ENCODE data around the gene SNX10. TPM values are rescaled to one million over a fixed set of nuclear protein-coding genes. Genes with fewer than 3 reads are reported as not detected.
A peak's percentile ranks its signal among the peaks of the same experiment; 100 is the strongest.

The SNX10 gene
- total RNA-seq, 2 donors from 2014 or later: 2.3 to 5.6 TPM

DNA sequence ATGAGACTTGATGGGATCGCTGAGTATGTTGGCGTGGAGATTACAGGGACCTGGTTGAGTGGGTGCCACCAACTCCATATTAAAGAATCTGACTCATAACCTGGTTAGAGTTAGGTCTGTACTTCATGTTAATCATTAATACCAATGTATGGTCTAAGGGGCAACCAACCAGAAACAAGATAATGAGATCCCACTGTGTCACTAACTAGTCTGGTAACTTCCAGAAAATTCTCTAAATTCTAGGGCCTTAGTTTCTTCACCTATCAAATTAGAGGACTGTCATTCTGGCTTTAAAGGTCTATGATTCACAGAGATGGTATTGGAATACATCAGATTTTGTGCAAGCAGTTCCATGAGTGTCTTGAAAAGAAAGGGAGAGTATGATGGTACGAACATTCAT, 102.2 kb downstream of the SNX10 start:
- no peaks in the 10 kb centered on the region for H3K9me3 ChIP-seq
- H3K4me1 ChIP-seq (ENCODE audit: control insufficient read depth in 1 of 2, low read depth in 2 of 2): peaks cover 4 to 9% of the 10 kb centered on the region in 2 donors
- no peak for ATAC-seq (ENCODE audit: insufficient number of reproducible peaks, low FRiP score, low read depth)
- TF ChIP-seq CTCF (IDR thresholded peaks at IDR 0.05): no peak
- DNase-seq (ENCODE audit: low spot score): no peak
- H3K4me3 ChIP-seq: no peak overlapping the region
- no peak overlapping the region for H3K27ac ChIP-seq
- no peaks in the 10 kb centered on the region for H3K27me3 ChIP-seq (replicated peaks; ENCODE audit: insufficient read depth)
- no peaks in the 10 kb centered on the region for H3K36me3 ChIP-seq

DNA sequence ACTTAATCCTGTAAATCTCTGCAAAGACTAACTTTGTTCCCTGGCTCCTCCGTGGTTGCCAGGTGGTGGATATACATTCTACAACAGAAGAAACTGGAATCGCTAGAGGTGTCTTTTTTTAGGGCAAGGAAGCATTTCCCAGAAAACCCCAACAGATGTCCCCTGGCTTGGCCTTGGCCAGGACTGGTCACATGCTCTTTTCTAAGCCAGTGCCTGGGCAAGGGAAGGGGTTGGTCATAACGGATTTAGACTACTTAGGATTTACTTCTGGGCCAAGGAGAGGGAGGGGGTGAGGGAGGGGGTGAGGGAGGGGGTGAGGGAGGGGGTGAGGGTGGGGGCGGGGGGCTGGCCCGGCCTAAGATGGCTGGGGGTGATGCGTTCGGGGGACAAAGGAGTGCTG, 105.7 kb downstream of the SNX10 start:
- Histone ChIP-seq H3K4me3 (no peak overlapping the region), H3K36me3 (no peaks in the 10 kb centered on the region), H3K27ac (no peak overlapping the region), H3K27me3 (replicated peaks; ENCODE audit: insufficient read depth) (no peaks in the 10 kb centered on the region), H3K4me1 (ENCODE audit: control insufficient read depth in 1 of 2, low read depth in 2 of 2) (peaks cover 9 to 16% of the 10 kb centered on the region in 2 donors), H3K9me3 (no peaks in the 10 kb centered on the region)
- TF ChIP-seq CTCF (IDR thresholded peaks at IDR 0.05): no peak
- ATAC-seq (ENCODE audit: insufficient number of reproducible peaks, low FRiP score, low read depth) (no peak), DNase-seq (ENCODE audit: low spot score) (no peak)

GRCh38 chr7:26397796-26398426, 106.2 kb downstream of the SNX10 start:
- Histone ChIP-seq H3K36me3 (no peaks in the 10 kb centered on the region), H3K27me3 (replicated peaks; ENCODE audit: insufficient read depth) (no peaks in the 10 kb centered on the region), H3K9me3 (no peaks in the 10 kb centered on the region), H3K4me1 (ENCODE audit: control insufficient read depth in 1 of 2, low read depth in 2 of 2) (peaks cover 9 to 16% of the 10 kb centered on the region in 2 donors), H3K4me3 (peak overlapping the region; percentile 79), H3K27ac (peak overlapping the region in 1 of 2 donors; percentile 19)
- no peak for TF ChIP-seq CTCF (IDR thresholded peaks at IDR 0.05)
- DNase-seq (ENCODE audit: low spot score) (no peak), ATAC-seq (ENCODE audit: insufficient number of reproducible peaks, low FRiP score, low read depth) (no peak)

GRCh38 chr7:26398427-26398755, 106.7 kb downstream of the SNX10 start:
- Histone ChIP-seq H3K27ac (peak overlapping the region in 1 of 2 donors; percentile 19), H3K36me3 (no peaks in the 10 kb centered on the region), H3K27me3 (replicated peaks; ENCODE audit: insufficient read depth) (no peaks in the 10 kb centered on the region), H3K9me3 (no peaks in the 10 kb centered on the region), H3K4me3 (peak overlapping the region; percentile 79), H3K4me1 (ENCODE audit: control insufficient read depth in 1 of 2, low read depth in 2 of 2) (peaks cover 9 to 16% of the 10 kb centered on the region in 2 donors)
- ATAC-seq (ENCODE audit: insufficient number of reproducible peaks, low FRiP score, low read depth) (peak; percentile 34), DNase-seq (ENCODE audit: low spot score) (peak; percentile 8)
- no peak for TF ChIP-seq CTCF (IDR thresholded peaks at IDR 0.05)

DNA sequence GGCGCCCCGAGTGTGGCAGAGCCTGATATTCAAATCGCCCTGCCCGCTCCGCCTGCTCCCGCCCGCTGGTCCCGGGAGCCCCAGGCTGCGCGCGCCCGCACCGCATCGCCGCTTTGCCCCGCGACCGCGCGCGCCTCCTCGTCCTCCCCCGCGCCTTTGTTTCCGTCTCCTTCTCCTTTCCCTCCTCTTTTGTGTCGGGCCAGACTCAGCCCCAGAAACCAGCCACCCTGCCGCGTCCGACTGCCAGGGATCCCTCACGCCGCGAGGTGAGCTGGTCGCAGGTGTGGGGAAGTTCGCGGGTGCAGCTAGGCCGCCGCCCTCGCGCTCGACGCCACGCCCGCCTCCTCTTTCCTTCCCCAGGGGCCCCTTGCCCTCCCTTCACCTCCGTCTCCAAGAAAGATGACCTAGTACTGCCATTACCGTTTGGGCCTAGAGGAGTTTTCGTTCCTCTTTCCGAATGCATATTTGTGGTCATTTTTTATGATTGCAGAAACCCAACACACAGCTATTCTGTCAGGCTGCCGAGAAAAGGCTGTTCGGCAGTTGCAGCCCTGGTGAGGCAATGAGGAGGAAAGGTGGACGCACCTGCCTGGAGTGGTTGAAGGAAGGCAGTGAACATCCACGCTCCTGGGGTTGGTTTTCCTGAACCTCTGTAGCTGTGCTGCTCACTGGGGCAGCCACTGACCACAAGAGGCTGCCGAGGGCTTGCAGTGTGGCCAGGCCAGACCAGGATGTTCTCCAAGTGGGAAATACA, 107.3 kb downstream of the SNX10 start:
- ATAC-seq (ENCODE audit: insufficient number of reproducible peaks, low FRiP score, low read depth): no peak
- Histone ChIP-seq H3K36me3 (no peaks in the 10 kb centered on the region), H3K27ac (peak overlapping the region in 1 of 2 donors; percentile 19), H3K27me3 (replicated peaks; ENCODE audit: insufficient read depth) (no peaks in the 10 kb centered on the region), H3K4me1 (ENCODE audit: control insufficient read depth in 1 of 2, low read depth in 2 of 2) (peaks cover 9 to 16% of the 10 kb centered on the region in 2 donors), H3K9me3 (no peaks in the 10 kb centered on the region), H3K4me3 (peak overlapping the region; percentile 79)
- no peak for DNase-seq (ENCODE audit: low spot score)
- TF ChIP-seq CTCF (IDR thresholded peaks at IDR 0.05): no peak

All from thoracic aorta (tissue), 2 donors.